GM12875 (cell line): ENCODE data around the gene RPP25L.

ENCODE experiments used
- H3K4me3 ChIP-seq: one replicate; pipeline ENCODE4 v1.5.1; 2011; ENCODE audit warnings: low read depth, low read length, control low read depth
- CTCF ChIP-seq: IDR thresholded peaks from 2 replicates; pipeline ENCODE4 v1.5.1; 2011; ENCODE audit warnings: low read depth, mild to moderate bottlenecking, control low read depth, inconsistent platforms, low read length, moderate library complexity, borderline replicate concordance; ENCODE audit not compliant: insufficient read depth

RPP25L gene

GRCh38 chr9:34581318-34581717, 30.6 kb downstream of the RPP25L start:
- no peak for TF ChIP-seq CTCF
- H3K4me3 ChIP-seq, result no peak overlapping the region

- no peak overlapping the region for H3K4me3 ChIP-seq
- TF ChIP-seq CTCF, result no peak
These were observed 31.5 kb downstream of the RPP25L start for GRCh38 chr9:34580358-34580757.

- TF ChIP-seq CTCF, result no peak
- no peak overlapping the region for H3K4me3 ChIP-seq
These were observed 32.1 kb downstream of the RPP25L start for GRCh38 chr9:34579808-34580163.

GRCh38 chr9:34579104-34579807, 32.6 kb downstream of the RPP25L start:
- no peak overlapping the region for H3K4me3 ChIP-seq
- TF ChIP-seq CTCF, result no peak

- TF ChIP-seq CTCF, result no peak
- no peak overlapping the region for H3K4me3 ChIP-seq
These were observed 33.4 kb downstream of the RPP25L start for GRCh38 chr9:34578241-34579103.

GRCh38 chr9:34577400-34578240, 34.3 kb downstream of the RPP25L start:
- no peak for TF ChIP-seq CTCF
- no peak overlapping the region for H3K4me3 ChIP-seq
